Liver (tissue), 3 donors: ENCODE results near the gene SBK3.

ENCODE experiments used
- HNF4A ChIP-seq, 2 donors: conservative IDR thresholded peaks; 2 replicates each; pipeline ENCODE4 v1.6.1; 2016; ENCODE audit warnings: antibody characterized with exemption in 2 of 2, mild to moderate bottlenecking in 2 of 2
- JUND ChIP-seq, 2 donors: IDR thresholded peaks; 2 replicates each; pipeline ENCODE4 v1.6.1; 2016; ENCODE audit warnings: antibody characterized with exemption in 2 of 2
- RAD21 ChIP-seq, 2 donors: IDR thresholded peaks; 2 replicates each; pipeline ENCODE4 v1.6.1; 2016; ENCODE audit warnings: antibody characterized with exemption in 2 of 2, mild to moderate bottlenecking in 2 of 2
- SP1 ChIP-seq: IDR thresholded peaks from 2 replicates; pipeline ENCODE4 v1.6.1; 2018; ENCODE audit warnings: antibody characterized with exemption, mild to moderate bottlenecking
- TAF1 ChIP-seq: conservative IDR thresholded peaks from 2 replicates; pipeline ENCODE4 v1.6.1; 2016; ENCODE audit warnings: antibody characterized with exemption, mild to moderate bottlenecking
- YY1 ChIP-seq: IDR thresholded peaks from 2 replicates; pipeline ENCODE4 v1.6.1; 2016; ENCODE audit warnings: antibody characterized with exemption, mild to moderate bottlenecking
- TF ChIP-seq, protein P1 (sequence below): IDR thresholded peaks from 2 replicates; pipeline ENCODE4 v1.6.1; 2016; ENCODE audit warnings: antibody characterized with exemption
- TF ChIP-seq, protein P2 (sequence below): fragments of 150-350 bp; IDR thresholded peaks from 2 replicates; pipeline ENCODE4 v1.5.1; 2017; ENCODE audit warnings: improper control_type of control experiment, low read depth, low read length; ENCODE audit not compliant: missing input control
- TF ChIP-seq, protein P3 (sequence below): IDR thresholded peaks from 2 replicates; pipeline ENCODE4 v1.6.1; 2016; ENCODE audit warnings: antibody characterized with exemption, mild to moderate bottlenecking
- TF ChIP-seq, protein P4 (sequence below): IDR thresholded peaks from 2 replicates; pipeline ENCODE4 v1.6.1; 2016; ENCODE audit warnings: antibody characterized with exemption
- TF ChIP-seq, protein P5 (sequence below): IDR thresholded peaks from 2 replicates; pipeline ENCODE4 v1.6.1; 2016; ENCODE audit warnings: antibody characterized with exemption
- donor health status: healthy.
- donor health status: healthy.

DNA sequence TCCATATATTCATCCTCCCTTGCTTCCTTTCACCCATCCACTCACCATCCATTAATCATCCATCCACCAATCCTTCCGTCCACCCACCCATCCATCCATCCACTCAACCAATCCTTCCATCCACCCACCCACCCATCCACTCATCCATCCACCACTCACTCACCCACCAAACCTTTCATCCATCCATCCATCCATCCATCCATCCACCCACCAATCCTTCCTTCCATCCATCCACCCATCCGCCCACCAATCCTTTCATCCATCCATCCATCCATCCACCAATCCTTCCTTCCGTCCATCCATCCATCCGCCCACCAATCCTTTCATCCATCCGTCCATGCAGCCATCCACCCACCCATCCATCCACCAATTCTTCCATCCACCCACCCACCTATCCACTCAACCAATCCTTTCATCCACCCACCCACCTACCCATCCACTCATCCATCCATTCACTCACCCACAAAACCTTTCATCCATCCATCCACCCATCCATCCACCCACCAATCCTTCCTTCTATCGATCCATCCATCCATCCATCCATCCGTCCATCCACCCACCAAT, 3.0 kb downstream of the SBK3 start:
- TF ChIP-seq, protein P1, sequence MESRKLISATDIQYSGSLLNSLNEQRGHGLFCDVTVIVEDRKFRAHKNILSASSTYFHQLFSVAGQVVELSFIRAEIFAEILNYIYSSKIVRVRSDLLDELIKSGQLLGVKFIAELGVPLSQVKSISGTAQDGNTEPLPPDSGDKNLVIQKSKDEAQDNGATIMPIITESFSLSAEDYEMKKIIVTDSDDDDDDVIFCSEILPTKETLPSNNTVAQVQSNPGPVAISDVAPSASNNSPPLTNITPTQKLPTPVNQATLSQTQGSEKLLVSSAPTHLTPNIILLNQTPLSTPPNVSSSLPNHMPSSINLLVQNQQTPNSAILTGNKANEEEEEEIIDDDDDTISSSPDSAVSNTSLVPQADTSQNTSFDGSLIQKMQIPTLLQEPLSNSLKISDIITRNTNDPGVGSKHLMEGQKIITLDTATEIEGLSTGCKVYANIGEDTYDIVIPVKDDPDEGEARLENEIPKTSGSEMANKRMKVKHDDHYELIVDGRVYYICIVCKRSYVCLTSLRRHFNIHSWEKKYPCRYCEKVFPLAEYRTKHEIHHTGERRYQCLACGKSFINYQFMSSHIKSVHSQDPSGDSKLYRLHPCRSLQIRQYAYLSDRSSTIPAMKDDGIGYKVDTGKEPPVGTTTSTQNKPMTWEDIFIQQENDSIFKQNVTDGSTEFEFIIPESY: no peak
- TF ChIP-seq TAF1 (no peak), JUND (IDR thresholded peaks at IDR 0.05) (no peak), YY1 (no peak), HNF4A (conservative IDR thresholded peaks at IDR 0.05) (no peak), SP1 (no peak), RAD21 (IDR thresholded peaks at IDR 0.05) (no peak)
- TF ChIP-seq, protein P2, sequence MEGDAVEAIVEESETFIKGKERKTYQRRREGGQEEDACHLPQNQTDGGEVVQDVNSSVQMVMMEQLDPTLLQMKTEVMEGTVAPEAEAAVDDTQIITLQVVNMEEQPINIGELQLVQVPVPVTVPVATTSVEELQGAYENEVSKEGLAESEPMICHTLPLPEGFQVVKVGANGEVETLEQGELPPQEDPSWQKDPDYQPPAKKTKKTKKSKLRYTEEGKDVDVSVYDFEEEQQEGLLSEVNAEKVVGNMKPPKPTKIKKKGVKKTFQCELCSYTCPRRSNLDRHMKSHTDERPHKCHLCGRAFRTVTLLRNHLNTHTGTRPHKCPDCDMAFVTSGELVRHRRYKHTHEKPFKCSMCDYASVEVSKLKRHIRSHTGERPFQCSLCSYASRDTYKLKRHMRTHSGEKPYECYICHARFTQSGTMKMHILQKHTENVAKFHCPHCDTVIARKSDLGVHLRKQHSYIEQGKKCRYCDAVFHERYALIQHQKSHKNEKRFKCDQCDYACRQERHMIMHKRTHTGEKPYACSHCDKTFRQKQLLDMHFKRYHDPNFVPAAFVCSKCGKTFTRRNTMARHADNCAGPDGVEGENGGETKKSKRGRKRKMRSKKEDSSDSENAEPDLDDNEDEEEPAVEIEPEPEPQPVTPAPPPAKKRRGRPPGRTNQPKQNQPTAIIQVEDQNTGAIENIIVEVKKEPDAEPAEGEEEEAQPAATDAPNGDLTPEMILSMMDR: no peak
- TF ChIP-seq, protein P3, sequence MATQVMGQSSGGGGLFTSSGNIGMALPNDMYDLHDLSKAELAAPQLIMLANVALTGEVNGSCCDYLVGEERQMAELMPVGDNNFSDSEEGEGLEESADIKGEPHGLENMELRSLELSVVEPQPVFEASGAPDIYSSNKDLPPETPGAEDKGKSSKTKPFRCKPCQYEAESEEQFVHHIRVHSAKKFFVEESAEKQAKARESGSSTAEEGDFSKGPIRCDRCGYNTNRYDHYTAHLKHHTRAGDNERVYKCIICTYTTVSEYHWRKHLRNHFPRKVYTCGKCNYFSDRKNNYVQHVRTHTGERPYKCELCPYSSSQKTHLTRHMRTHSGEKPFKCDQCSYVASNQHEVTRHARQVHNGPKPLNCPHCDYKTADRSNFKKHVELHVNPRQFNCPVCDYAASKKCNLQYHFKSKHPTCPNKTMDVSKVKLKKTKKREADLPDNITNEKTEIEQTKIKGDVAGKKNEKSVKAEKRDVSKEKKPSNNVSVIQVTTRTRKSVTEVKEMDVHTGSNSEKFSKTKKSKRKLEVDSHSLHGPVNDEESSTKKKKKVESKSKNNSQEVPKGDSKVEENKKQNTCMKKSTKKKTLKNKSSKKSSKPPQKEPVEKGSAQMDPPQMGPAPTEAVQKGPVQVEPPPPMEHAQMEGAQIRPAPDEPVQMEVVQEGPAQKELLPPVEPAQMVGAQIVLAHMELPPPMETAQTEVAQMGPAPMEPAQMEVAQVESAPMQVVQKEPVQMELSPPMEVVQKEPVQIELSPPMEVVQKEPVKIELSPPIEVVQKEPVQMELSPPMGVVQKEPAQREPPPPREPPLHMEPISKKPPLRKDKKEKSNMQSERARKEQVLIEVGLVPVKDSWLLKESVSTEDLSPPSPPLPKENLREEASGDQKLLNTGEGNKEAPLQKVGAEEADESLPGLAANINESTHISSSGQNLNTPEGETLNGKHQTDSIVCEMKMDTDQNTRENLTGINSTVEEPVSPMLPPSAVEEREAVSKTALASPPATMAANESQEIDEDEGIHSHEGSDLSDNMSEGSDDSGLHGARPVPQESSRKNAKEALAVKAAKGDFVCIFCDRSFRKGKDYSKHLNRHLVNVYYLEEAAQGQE: no peak
- TF ChIP-seq, protein P4, sequence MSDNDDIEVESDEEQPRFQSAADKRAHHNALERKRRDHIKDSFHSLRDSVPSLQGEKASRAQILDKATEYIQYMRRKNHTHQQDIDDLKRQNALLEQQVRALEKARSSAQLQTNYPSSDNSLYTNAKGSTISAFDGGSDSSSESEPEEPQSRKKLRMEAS: no peak
- TF ChIP-seq, protein P5, sequence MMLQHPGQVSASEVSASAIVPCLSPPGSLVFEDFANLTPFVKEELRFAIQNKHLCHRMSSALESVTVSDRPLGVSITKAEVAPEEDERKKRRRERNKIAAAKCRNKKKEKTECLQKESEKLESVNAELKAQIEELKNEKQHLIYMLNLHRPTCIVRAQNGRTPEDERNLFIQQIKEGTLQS: no peak
